GM12864 (cell line): ENCODE measurements around the gene TRPM7.
"Not testable (repeated sequence)": the region's sequence is repeated elsewhere in the genome, so short reads cannot be mapped to it uniquely, and the experiment has no call there.

Experiments
- DNase-seq: peaks from one replicate; pipeline ENCODE4 v3.0.0-alpha.2; 2011; ENCODE audit warnings: low read depth
- H3K4me3 ChIP-seq: 2 replicates; pipeline ENCODE4 v1.5.1; 2011; ENCODE audit warnings: mild to moderate bottlenecking, low read depth, low read length, control low read depth
- CTCF ChIP-seq: IDR thresholded peaks from 2 replicates; pipeline ENCODE4 v1.5.1; 2011; ENCODE audit warnings: low read depth, mild to moderate bottlenecking, moderate library complexity, low read length, control low read depth, inconsistent platforms; ENCODE audit errors: missing control alignments

Gene TRPM7

GRCh38 chr15:50628421-50628820 is 58.2 kb downstream of the TRPM7 start:
- H3K4me3 ChIP-seq = no peak overlapping the region
- TF ChIP-seq CTCF = no peak
- DNase-seq = no peak

- no peak for TF ChIP-seq CTCF
- no peak for DNase-seq
- no peak overlapping the region for H3K4me3 ChIP-seq
Measured at GRCh38 chr15:50627351-50628055, 59.1 kb downstream of the TRPM7 start.

- H3K4me3 ChIP-seq = no peak overlapping the region
- no peak for DNase-seq
- TF ChIP-seq CTCF = no peak
Measured at GRCh38 chr15:50624616-50625168, 61.9 kb downstream of the TRPM7 start.

GRCh38 chr15:50622361-50622943 is 64.1 kb downstream of the TRPM7 start:
- not testable (repeated sequence) for H3K4me3 ChIP-seq, DNase-seq
- TF ChIP-seq CTCF = peak; percentile 31

GRCh38 chr15:50616960-50617359 is 69.6 kb downstream of the TRPM7 start:
- not testable (repeated sequence) for DNase-seq, H3K4me3 ChIP-seq

GRCh38 chr15:50616554-50616953 is 70.0 kb downstream of the TRPM7 start:
- DNase-seq, H3K4me3 ChIP-seq: not testable (repeated sequence)

- no peak for TF ChIP-seq CTCF
- DNase-seq = no peak
- H3K4me3 ChIP-seq = no peak overlapping the region
Measured at GRCh38 chr15:50613600-50613999, 73.0 kb downstream of the TRPM7 start.

- TF ChIP-seq CTCF = no peak
- DNase-seq = no peak
- no peak overlapping the region for H3K4me3 ChIP-seq
Measured at GRCh38 chr15:50607129-50607528, 79.5 kb downstream of the TRPM7 start.
